HL-60 (cell line): ENCODE data around the gene DAPK1.

Experiments
- POLR2AphosphoS5 ChIP-seq: IDR thresholded peaks from 2 replicates; pipeline ENCODE4 v1.6.1; 2012; ENCODE audit warnings: low read depth
- TF ChIP-seq, protein P1 (sequence below): IDR thresholded peaks from one replicate; pipeline ENCODE4 v1.5.1; 2011; ENCODE audit warnings: low read length, control low read depth, inconsistent platforms; ENCODE audit not compliant: insufficient read depth
- TF ChIP-seq, protein P2 (sequence below): IDR thresholded peaks from 2 replicates; pipeline ENCODE4 v1.6.1; 2012; ENCODE audit warnings: low read depth; ENCODE audit not compliant: insufficient replicate concordance

- TF ChIP-seq, protein P1, sequence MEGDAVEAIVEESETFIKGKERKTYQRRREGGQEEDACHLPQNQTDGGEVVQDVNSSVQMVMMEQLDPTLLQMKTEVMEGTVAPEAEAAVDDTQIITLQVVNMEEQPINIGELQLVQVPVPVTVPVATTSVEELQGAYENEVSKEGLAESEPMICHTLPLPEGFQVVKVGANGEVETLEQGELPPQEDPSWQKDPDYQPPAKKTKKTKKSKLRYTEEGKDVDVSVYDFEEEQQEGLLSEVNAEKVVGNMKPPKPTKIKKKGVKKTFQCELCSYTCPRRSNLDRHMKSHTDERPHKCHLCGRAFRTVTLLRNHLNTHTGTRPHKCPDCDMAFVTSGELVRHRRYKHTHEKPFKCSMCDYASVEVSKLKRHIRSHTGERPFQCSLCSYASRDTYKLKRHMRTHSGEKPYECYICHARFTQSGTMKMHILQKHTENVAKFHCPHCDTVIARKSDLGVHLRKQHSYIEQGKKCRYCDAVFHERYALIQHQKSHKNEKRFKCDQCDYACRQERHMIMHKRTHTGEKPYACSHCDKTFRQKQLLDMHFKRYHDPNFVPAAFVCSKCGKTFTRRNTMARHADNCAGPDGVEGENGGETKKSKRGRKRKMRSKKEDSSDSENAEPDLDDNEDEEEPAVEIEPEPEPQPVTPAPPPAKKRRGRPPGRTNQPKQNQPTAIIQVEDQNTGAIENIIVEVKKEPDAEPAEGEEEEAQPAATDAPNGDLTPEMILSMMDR = no peak
- TF ChIP-seq POLR2AphosphoS5 = no peak
- TF ChIP-seq, protein P2, sequence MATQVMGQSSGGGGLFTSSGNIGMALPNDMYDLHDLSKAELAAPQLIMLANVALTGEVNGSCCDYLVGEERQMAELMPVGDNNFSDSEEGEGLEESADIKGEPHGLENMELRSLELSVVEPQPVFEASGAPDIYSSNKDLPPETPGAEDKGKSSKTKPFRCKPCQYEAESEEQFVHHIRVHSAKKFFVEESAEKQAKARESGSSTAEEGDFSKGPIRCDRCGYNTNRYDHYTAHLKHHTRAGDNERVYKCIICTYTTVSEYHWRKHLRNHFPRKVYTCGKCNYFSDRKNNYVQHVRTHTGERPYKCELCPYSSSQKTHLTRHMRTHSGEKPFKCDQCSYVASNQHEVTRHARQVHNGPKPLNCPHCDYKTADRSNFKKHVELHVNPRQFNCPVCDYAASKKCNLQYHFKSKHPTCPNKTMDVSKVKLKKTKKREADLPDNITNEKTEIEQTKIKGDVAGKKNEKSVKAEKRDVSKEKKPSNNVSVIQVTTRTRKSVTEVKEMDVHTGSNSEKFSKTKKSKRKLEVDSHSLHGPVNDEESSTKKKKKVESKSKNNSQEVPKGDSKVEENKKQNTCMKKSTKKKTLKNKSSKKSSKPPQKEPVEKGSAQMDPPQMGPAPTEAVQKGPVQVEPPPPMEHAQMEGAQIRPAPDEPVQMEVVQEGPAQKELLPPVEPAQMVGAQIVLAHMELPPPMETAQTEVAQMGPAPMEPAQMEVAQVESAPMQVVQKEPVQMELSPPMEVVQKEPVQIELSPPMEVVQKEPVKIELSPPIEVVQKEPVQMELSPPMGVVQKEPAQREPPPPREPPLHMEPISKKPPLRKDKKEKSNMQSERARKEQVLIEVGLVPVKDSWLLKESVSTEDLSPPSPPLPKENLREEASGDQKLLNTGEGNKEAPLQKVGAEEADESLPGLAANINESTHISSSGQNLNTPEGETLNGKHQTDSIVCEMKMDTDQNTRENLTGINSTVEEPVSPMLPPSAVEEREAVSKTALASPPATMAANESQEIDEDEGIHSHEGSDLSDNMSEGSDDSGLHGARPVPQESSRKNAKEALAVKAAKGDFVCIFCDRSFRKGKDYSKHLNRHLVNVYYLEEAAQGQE = no peak
Observed at GRCh38 chr9:87648606-87649005, 150.9 kb downstream of the DAPK1 start.
